ENCODE measurements around the gene RELCH. TPM values are rescaled to one million over a fixed set of nuclear protein-coding genes. Genes with fewer than 3 reads are reported as not detected.

RELCH gene
- total and polyA plus RNA-seq, 2 of the 13 experiments (the other 11 are each of a cell fraction or from before 2014, with no cell fraction given): 5.6 to 31.7 TPM

GRCh38 chr18:62258616-62259015 lies 71.6 kb downstream of the RELCH start:
- Histone ChIP-seq H3K9ac (ENCODE audit: insufficient read depth, low read depth, low read length) (no peak overlapping the region), H4K20me1 (ENCODE audit: insufficient read depth, low read length) (no peaks in the 10 kb centered on the region), H3K27me3 (ENCODE audit: control insufficient read depth in 1 of 2, insufficient read depth in 2 of 2, low read length in 2 of 2) (no peaks in the 10 kb centered on the region), H2AFZ (ENCODE audit: low read length) (no peak overlapping the region), H3K4me1 (ENCODE audit: insufficient read depth, low read length) (no peaks in the 10 kb centered on the region), H3K27ac (ENCODE audit: extremely low read length, insufficient read depth, low read length) (no peak overlapping the region), H3K9me3 (ENCODE audit: low read length) (no peaks in the 10 kb centered on the region), H3K79me2 (ENCODE audit: insufficient read depth, low read length) (no peaks in the 10 kb centered on the region), H3K4me3 (replicated peaks in 1 of 3; ENCODE audit: insufficient read depth in 1 of 3, low read depth in 2 of 3, low read length in 3 of 3) (no peak overlapping the region), H3K36me3 (replicated peaks in 1 of 2; ENCODE audit: control insufficient read depth in 1 of 2, insufficient read depth in 2 of 2, low read length in 2 of 2) (peaks cover 4 to 37% of the 10 kb centered on the region in 2 experiments), H3K4me2 (ENCODE audit: low read depth, low read length) (no peak overlapping the region)
- no peak for DNase-seq (ENCODE audit: low spot score)
- in situ Hi-C loops (cut with HindIII; ENCODE audit: extremely low pct_ligation_motif_present, low pct_unique_long_range_greater_than_20kb): no loop called here
- BruUV-seq (replicated peaks): no TSS peak
- ChIA-PET CTCF (ENCODE audit: low intra/inter-chr PET ratio, low total read pairs) (no interaction called here), POLR2A (no interaction called here)
- intact Hi-C loops (cut with micrococcal nuclease; ENCODE audit: unreplicated experiment): no loop called here
- FAIRE-seq: no peak
- no peak for ATAC-seq
- no peak for TF ChIP-seq GLMP (CRISPR knock-in tag; IDR thresholded peaks at IDR 0.05; ENCODE audit: borderline replicate concordance)
- TF ChIP-seq FIP1L1 (IDR thresholded peaks at IDR 0.05; ENCODE audit: borderline replicate concordance, insufficient read depth, low read depth, low read length): no peak

GRCh38 chr18:62262061-62262460 lies 75.0 kb downstream of the RELCH start:
- Histone ChIP-seq H3K4me1 (ENCODE audit: insufficient read depth, low read length) (no peaks in the 10 kb centered on the region), H3K9me3 (ENCODE audit: low read length) (no peaks in the 10 kb centered on the region), H4K20me1 (ENCODE audit: insufficient read depth, low read length) (no peaks in the 10 kb centered on the region), H3K79me2 (ENCODE audit: insufficient read depth, low read length) (no peaks in the 10 kb centered on the region), H3K27ac (ENCODE audit: extremely low read length, insufficient read depth, low read length) (no peak overlapping the region), H3K27me3 (ENCODE audit: control insufficient read depth in 1 of 2, insufficient read depth in 2 of 2, low read length in 2 of 2) (no peaks in the 10 kb centered on the region), H3K4me3 (replicated peaks in 1 of 3; ENCODE audit: insufficient read depth in 1 of 3, low read depth in 2 of 3, low read length in 3 of 3) (no peak overlapping the region), H2AFZ (ENCODE audit: low read length) (no peak overlapping the region), H3K9ac (ENCODE audit: insufficient read depth, low read depth, low read length) (no peak overlapping the region), H3K36me3 (replicated peaks in 1 of 2; ENCODE audit: control insufficient read depth in 1 of 2, insufficient read depth in 2 of 2, low read length in 2 of 2) (peaks cover 6 to 43% of the 10 kb centered on the region in 2 experiments), H3K4me2 (ENCODE audit: low read depth, low read length) (no peak overlapping the region)
- ATAC-seq: no peak
- no peak for TF ChIP-seq FOXC1 (CRISPR knock-in tag; IDR thresholded peaks at IDR 0.05; ENCODE audit: borderline replicate concordance)
- TF ChIP-seq SNAPC4 (CRISPR knock-in tag; IDR thresholded peaks at IDR 0.05): no peak
- no peak for TF ChIP-seq ZNF766 (CRISPR knock-in tag; IDR thresholded peaks at IDR 0.05; ENCODE audit: borderline replicate concordance)
- no peak for TF ChIP-seq MYPOP (CRISPR knock-in tag; IDR thresholded peaks at IDR 0.05)
- TF ChIP-seq ARID2 (CRISPR knock-in tag; IDR thresholded peaks at IDR 0.05; ENCODE audit: borderline replicate concordance): no peak
- no peak for TF ChIP-seq MTA3 (CRISPR knock-in tag; IDR thresholded peaks at IDR 0.05)
- TF ChIP-seq SMYD3 (CRISPR knock-in tag; IDR thresholded peaks at IDR 0.05): no peak
- CTCF ChIA-PET (ENCODE audit: low intra/inter-chr PET ratio, low total read pairs): interaction anchor here (0.9 kb wide), 1 partner anchor 322 kb away, joined by 4 read pairs; no protein-coding TSS in a partner anchor
- DNase-seq (ENCODE audit: low spot score): no peak
- WGBS (ENCODE audit: low lambda C conversion rate): 55% methylated on average over 2 of the region's 2 CpGs
- intact Hi-C loops (cut with micrococcal nuclease; ENCODE audit: unreplicated experiment) (no loop called here), in situ Hi-C loops (cut with HindIII; ENCODE audit: extremely low pct_ligation_motif_present, low pct_unique_long_range_greater_than_20kb) (no loop called here)
- no peak for FAIRE-seq
- POLR2A ChIA-PET: no interaction called here
- BruUV-seq (replicated peaks): no TSS peak
